ENCODE data around the gene PCNX2.

DNA sequence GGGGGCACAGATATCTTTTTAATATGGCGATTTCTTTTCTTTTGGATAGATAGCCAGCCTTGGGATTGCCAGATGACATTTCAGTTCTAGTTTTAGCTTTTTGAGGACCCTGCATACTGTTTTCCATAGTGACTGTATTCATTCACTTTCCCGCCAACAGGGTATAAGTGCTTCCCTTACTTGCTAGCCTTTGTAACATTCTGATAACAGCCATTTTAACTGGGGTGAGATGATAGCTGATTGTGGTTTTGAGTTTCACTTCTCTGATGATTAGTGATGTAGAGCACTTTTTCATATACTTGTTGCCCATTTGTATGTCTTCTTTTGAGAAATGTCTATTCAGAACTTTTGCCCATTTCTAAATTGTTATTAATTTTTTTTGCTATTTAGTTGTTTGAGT, 193.2 kb downstream of the PCNX2 start:
- TF ChIP-seq ZNF274 (IDR thresholded peaks at IDR 0.05; ENCODE audit: low read depth, low read length) (no peak), YY1 (IDR thresholded peaks at IDR 0.05; ENCODE audit: insufficient read depth, insufficient read length) (no peak), SUZ12 (IDR thresholded peaks at IDR 0.05; ENCODE audit: extremely low read depth, insufficient read depth, insufficient read length) (no peak)
